SK-N-SH (cell line): ENCODE measurements around the gene MAML3. TPM values are rescaled to one million over a fixed set of nuclear protein-coding genes. Genes with fewer than 3 reads are reported as not detected.

Experiments
- CTCF ChIA-PET: fragments of 300-600, 350-600 bp; formaldehyde crosslinking; extraction: SDS; loops from one replicate; lab custom pipeline; 2021; lab: Yijun Ruan, JAX
- POLR2A ChIA-PET: fragments of 350-600 bp; sonication (Branson Sonifier 250); formaldehyde crosslinking; extraction: SDS; loops from one replicate; lab custom pipeline; 2020; ENCODE audit warnings: antibody characterized with exemption, inconsistent platforms; lab: Yijun Ruan, JAX
- DNase-seq: peaks from one replicate; pipeline ENCODE4 v3.0.0; 2012
- H2AFZ ChIP-seq: fragments of 200-600 bp; sonication (generic); 2 replicates; pipeline ENCODE4 v1.8.1; 2016; ENCODE audit warnings: antibody characterized with exemption, mild to moderate bottlenecking, low read depth
- H3F3A ChIP-seq: fragments of 200-600 bp; sonication (generic); replicated peaks from 2 replicates; pipeline ENCODE3; 2016; ENCODE audit warnings: antibody characterized with exemption, mild to moderate bottlenecking; ENCODE audit not compliant: insufficient read depth
- H3K27ac ChIP-seq, 2 experiments: fragments of 200-500 bp in 1 of 2; fragments of 200-600 bp in 1 of 2; sonication (Bioruptor generic) in 1 of 2; sonication (generic), shearing (Covaris generic) in 1 of 2; 2 replicates each; pipeline versions ENCODE4 v1.5.1 to v1.6.1; 2014 to 2016; ENCODE audit warnings: low read depth in 2 of 2, inconsistent platforms in 1 of 2, low read length in 1 of 2, mild to moderate bottlenecking in 1 of 2, mixed read lengths in 1 of 2
- H3K27me3 ChIP-seq: fragments of 200-600 bp; sonication (generic), shearing (Covaris generic); 2 replicates; pipeline ENCODE4 v1.6.1; 2016; ENCODE audit warnings: mixed run types; ENCODE audit not compliant: insufficient read depth
- H3K36me3 ChIP-seq, 2 experiments: fragments of 200-500 bp in 1 of 2; fragments of 200-600 bp in 1 of 2; sonication (Bioruptor generic) in 1 of 2; sonication (generic) in 1 of 2; replicated peaks in 1 of 2; 2 replicates each; pipeline versions ENCODE3 to v1.5.1; 2014 to 2016; ENCODE audit warnings: low read length in 1 of 2, mild to moderate bottlenecking in 1 of 2; ENCODE audit not compliant: insufficient read depth in 2 of 2, control insufficient read depth in 1 of 2
- H3K4me1 ChIP-seq, 2 experiments: fragments of 200-500 bp in 1 of 2; fragments of 200-600 bp in 1 of 2; sonication (Bioruptor generic) in 1 of 2; sonication (generic), shearing (Covaris generic) in 1 of 2; 2 replicates each; pipeline versions ENCODE4 v1.5.1 to v1.6.1; 2014 to 2016; ENCODE audit warnings: low read depth in 1 of 2, low read length in 1 of 2, mixed run types in 1 of 2; ENCODE audit not compliant: insufficient read depth in 2 of 2, control insufficient read depth in 1 of 2
- H3K4me2 ChIP-seq: fragments of 200-600 bp; sonication (generic), shearing (Covaris generic); 2 replicates; pipeline ENCODE4 v1.6.1; 2017; ENCODE audit warnings: mixed run types
- H3K4me3 ChIP-seq, 2 experiments: fragments of 200-500 bp in 1 of 2; fragments of 200-600 bp in 1 of 2; sonication (Bioruptor generic) in 1 of 2; sonication (generic), shearing (Covaris generic) in 1 of 2; 2 replicates each; pipeline versions ENCODE4 v1.5.1 to v1.8.1; 2014 to 2016; ENCODE audit warnings: low read depth in 2 of 2, inconsistent platforms in 1 of 2, low read length in 1 of 2, mild to moderate bottlenecking in 1 of 2, mixed read lengths in 1 of 2, moderate library complexity in 1 of 2
- H3K79me2 ChIP-seq: fragments of 200-600 bp; sonication (generic); 2 replicates; pipeline ENCODE4 v1.8.1; 2017; ENCODE audit warnings: mild to moderate bottlenecking; ENCODE audit not compliant: insufficient read depth
- H3K9ac ChIP-seq: fragments of 200-600 bp; sonication (generic); 2 replicates; pipeline ENCODE4 v1.6.1; 2017; ENCODE audit warnings: mixed run types
- H3K9me2 ChIP-seq: fragments of 200-600 bp; sonication (generic); 2 replicates; pipeline ENCODE4 v1.6.1; 2017; ENCODE audit warnings: mixed run types
- H3K9me3 ChIP-seq: fragments of 200-600 bp; sonication (generic); 2 replicates; pipeline ENCODE4 v1.6.1; 2017; ENCODE audit warnings: mixed run types, mild to moderate bottlenecking, moderate library complexity
- H4K20me1 ChIP-seq: fragments of 200-600 bp; sonication (generic); 2 replicates; pipeline ENCODE4 v1.6.1; 2017; ENCODE audit warnings: mild to moderate bottlenecking, mixed run types; ENCODE audit not compliant: insufficient read depth
- ELF1 ChIP-seq: IDR thresholded peaks from 2 replicates; pipeline ENCODE4 v1.4.0; 2012
- EP300 ChIP-seq, 2 experiments: IDR thresholded peaks; 2 replicates each; pipeline versions ENCODE4 v1.4.0 to v1.6.1; 2012; ENCODE audit warnings: borderline replicate concordance in 1 of 2, low read depth in 1 of 2, low read length in 1 of 2
- GATA2 ChIP-seq: sonication (generic); formaldehyde crosslinking; IDR thresholded peaks from 2 replicates; pipeline ENCODE4 v1.5.0; 2020; ENCODE audit warnings: mild to moderate bottlenecking, missing genetic modification reagents
- MEF2A ChIP-seq: IDR thresholded peaks from 2 replicates; pipeline ENCODE4 v1.4.0; 2012; ENCODE audit warnings: low read depth, borderline replicate concordance
- NRF1 ChIP-seq: IDR thresholded peaks from 2 replicates; pipeline ENCODE4 v1.6.1; 2012; ENCODE audit warnings: low read depth, mild to moderate bottlenecking, low read length
- PBX3 ChIP-seq: IDR thresholded peaks from 2 replicates; pipeline ENCODE4; 2012
- POLR2AphosphoS5 ChIP-seq: IDR thresholded peaks from 2 replicates; pipeline ENCODE4 v1.6.1; 2012; ENCODE audit warnings: low read depth, low read length
- REST ChIP-seq: IDR thresholded peaks from 2 replicates; pipeline ENCODE4 v1.6.1; 2012; ENCODE audit warnings: mild to moderate bottlenecking, low read depth, low read length, moderate library complexity
- RFX5 ChIP-seq: IDR thresholded peaks from 2 replicates; pipeline ENCODE4 v1.6.1; 2012; ENCODE audit warnings: mild to moderate bottlenecking, improper control_type of control experiment, low read length
- RXRA ChIP-seq: IDR thresholded peaks from 2 replicates; pipeline ENCODE4 v1.4.0; 2012; ENCODE audit warnings: low read depth, mild to moderate bottlenecking, borderline replicate concordance
- SIN3A ChIP-seq: IDR thresholded peaks from 2 replicates; pipeline ENCODE4 v1.6.1; 2012; ENCODE audit warnings: low read depth, mild to moderate bottlenecking, low read length, moderate library complexity, borderline replicate concordance
- SMC3 ChIP-seq: IDR thresholded peaks from 2 replicates; pipeline ENCODE4 v1.6.1; 2012; ENCODE audit warnings: low read depth, low read length, improper control_type of control experiment
- TAF1 ChIP-seq: IDR thresholded peaks from 2 replicates; pipeline ENCODE4 v1.6.1; 2012; ENCODE audit warnings: low read depth, mild to moderate bottlenecking, low read length, moderate library complexity, borderline replicate concordance
- YY1 ChIP-seq: IDR thresholded peaks from 2 replicates; pipeline ENCODE4 v1.4.0; 2012; ENCODE audit warnings: low read depth, mild to moderate bottlenecking
- ZBTB33 ChIP-seq: IDR thresholded peaks from 2 replicates; pipeline ENCODE4 v1.4.0; 2012; ENCODE audit warnings: low read depth, borderline replicate concordance
- WGBS: methylation state at CpG from one replicate; pipeline ENCODE4 v1.1.6; 2017; ENCODE audit warnings: low lambda C conversion rate; 5-methylcytosine and 5-hydroxymethylcytosine counted together
- polyA plus RNA-seq, 3 experiments: library from polyadenylated mRNA; depleted of rRNA; stranded (reverse); fragments of >200 nt; gene quantifications; 2 replicates each; pipeline ENCODE4 v1.2.3, GENCODE V29; 2012
- TF ChIP-seq, protein P1 (sequence below): fragments of 200-600 bp; sonication (generic); IDR thresholded peaks from 2 replicates; pipeline ENCODE4 v1.6.1; 2017; ENCODE audit warnings: antibody characterized with exemption, mild to moderate bottlenecking, moderate library complexity
- TF ChIP-seq, protein P2 (sequence below): fragments of 150-350 bp; IDR thresholded peaks from 2 replicates; pipeline ENCODE4 v1.6.1; 2016; ENCODE audit warnings: mild to moderate bottlenecking, low read depth, low read length

The MAML3 gene
- polyA plus RNA-seq, 1 of the 3 experiments (the other 2 are of a cell fraction): 5.3 TPM

DNA sequence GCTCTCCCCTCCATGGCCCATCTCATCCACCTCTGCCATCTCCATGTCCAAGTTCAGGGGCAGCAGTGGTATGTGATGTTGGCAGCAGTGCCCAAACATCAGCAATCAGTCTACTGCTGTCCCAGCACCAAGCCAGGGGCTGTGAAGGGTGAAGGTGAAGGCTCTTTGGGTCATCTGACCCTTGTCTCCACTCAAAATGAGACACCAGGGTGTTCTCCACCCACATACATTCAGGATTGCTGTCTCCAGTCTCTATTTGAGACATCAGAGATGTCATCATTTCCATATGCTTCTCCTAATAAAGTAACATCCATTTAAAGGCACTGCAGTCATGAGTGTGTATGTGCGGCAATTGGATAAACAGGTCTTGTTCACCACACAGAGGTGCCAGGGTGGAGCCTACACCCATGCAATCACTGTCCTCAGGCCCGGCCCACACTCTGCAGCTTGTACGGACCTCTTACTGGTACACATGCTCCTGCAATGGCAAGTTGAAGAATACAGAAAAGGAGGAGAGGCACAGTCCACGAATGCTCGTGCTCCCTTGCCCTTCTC is 22.2 kb downstream of the MAML3 start:
- H3K36me3 ChIP-seq: no peaks in the 10 kb centered on the region
- H3K9me2 ChIP-seq: no peaks in the 10 kb centered on the region
- peaks cover 12% of the 10 kb centered on the region; the same call in 1 of the 2 replicates for H3K79me2 ChIP-seq
- CTCF ChIA-PET: interaction anchor here (1.7 to 2.5 kb wide), 2 partner anchors 30 to 82 kb away, joined by 4 to 6 read pairs; no protein-coding TSS in a partner anchor
- H4K20me1 ChIP-seq: no peaks in the 10 kb centered on the region
- 95% methylated on average over 5 of the region's 5 CpGs for WGBS
- H3K4me3 ChIP-seq: no peak overlapping the region
- H3K27ac ChIP-seq: no peak overlapping the region
- TF ChIP-seq NRF1 (no peak), ZBTB33 (no peak), YY1 (no peak), ELF1 (no peak), TAF1 (no peak), POLR2AphosphoS5 (no peak), RFX5 (no peak), PBX3 (no peak), MEF2A (no peak), SMC3 (no peak), GATA2 (CRISPR knock-in tag) (no peak), RXRA (no peak), EP300 (IDR thresholded peaks at IDR 0.05; ENCODE audit: borderline replicate concordance in 1 of 2, low read depth in 1 of 2, low read length in 1 of 2) (no peak), SIN3A (no peak)
- no peak overlapping the region for H3K4me2 ChIP-seq
- no peak for DNase-seq
- H2AFZ ChIP-seq: no peak overlapping the region
- H3F3A ChIP-seq: peaks cover 9% of the 10 kb centered on the region
- no peaks in the 10 kb centered on the region for H3K27me3 ChIP-seq
- POLR2A ChIA-PET: no interaction called here
- H3K4me1 ChIP-seq: peaks cover 12 to 43% of the 10 kb centered on the region in 2 experiments
- no peak overlapping the region for H3K9ac ChIP-seq
- no peaks in the 10 kb centered on the region for H3K9me3 ChIP-seq

DNA sequence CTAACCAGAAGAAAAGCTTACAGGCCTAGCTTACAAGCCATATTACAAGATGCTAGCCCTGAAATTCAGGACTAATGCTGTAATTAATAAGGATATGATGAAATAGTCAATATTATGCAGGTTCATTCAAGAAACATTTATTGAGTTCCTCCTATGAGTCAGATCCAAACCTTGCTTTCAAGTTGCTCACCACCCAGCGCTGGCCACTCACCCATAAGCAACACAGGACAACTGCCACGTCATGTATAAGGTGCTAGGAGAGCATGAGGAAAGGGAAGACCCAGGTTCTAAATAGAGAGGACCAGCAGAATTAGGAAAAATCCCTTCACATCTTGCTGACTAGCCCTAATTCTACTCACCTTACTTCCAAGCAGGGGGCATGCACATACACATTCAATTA is 23.3 kb downstream of the MAML3 start:
- H3F3A ChIP-seq: peaks cover under 1% of the 10 kb centered on the region
- H3K9ac ChIP-seq: no peak overlapping the region
- H3K79me2 ChIP-seq: peaks cover 7% of the 10 kb centered on the region; the same call in 1 of the 2 replicates
- no peaks in the 10 kb centered on the region for H4K20me1 ChIP-seq
- H3K27me3 ChIP-seq: no peaks in the 10 kb centered on the region
- ChIA-PET POLR2A (no interaction called here), CTCF (interaction anchor here (1.7 kb wide), 1 partner anchor 29 kb away, joined by 4 read pairs; no protein-coding TSS in a partner anchor)
- H3K9me2 ChIP-seq: no peaks in the 10 kb centered on the region
- H3K4me3 ChIP-seq: no peak overlapping the region
- peaks cover 2 to 34% of the 10 kb centered on the region in 2 experiments for H3K4me1 ChIP-seq
- no peak overlapping the region; the same call in 1 of the 2 replicates for H3K4me2 ChIP-seq
- no peak overlapping the region for H2AFZ ChIP-seq
- no peak overlapping the region; a peak in 1 of 4 replicates for H3K27ac ChIP-seq
- H3K9me3 ChIP-seq: no peaks in the 10 kb centered on the region
- WGBS: 67% methylated on average over 2 of the region's 2 CpGs
- DNase-seq: no peak
- H3K36me3 ChIP-seq: no peaks in the 10 kb centered on the region
- no peak for TF ChIP-seq RFX5
- TF ChIP-seq, protein P1, sequence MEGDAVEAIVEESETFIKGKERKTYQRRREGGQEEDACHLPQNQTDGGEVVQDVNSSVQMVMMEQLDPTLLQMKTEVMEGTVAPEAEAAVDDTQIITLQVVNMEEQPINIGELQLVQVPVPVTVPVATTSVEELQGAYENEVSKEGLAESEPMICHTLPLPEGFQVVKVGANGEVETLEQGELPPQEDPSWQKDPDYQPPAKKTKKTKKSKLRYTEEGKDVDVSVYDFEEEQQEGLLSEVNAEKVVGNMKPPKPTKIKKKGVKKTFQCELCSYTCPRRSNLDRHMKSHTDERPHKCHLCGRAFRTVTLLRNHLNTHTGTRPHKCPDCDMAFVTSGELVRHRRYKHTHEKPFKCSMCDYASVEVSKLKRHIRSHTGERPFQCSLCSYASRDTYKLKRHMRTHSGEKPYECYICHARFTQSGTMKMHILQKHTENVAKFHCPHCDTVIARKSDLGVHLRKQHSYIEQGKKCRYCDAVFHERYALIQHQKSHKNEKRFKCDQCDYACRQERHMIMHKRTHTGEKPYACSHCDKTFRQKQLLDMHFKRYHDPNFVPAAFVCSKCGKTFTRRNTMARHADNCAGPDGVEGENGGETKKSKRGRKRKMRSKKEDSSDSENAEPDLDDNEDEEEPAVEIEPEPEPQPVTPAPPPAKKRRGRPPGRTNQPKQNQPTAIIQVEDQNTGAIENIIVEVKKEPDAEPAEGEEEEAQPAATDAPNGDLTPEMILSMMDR: no peak
- no peak for TF ChIP-seq YY1
- TF ChIP-seq, protein P2, sequence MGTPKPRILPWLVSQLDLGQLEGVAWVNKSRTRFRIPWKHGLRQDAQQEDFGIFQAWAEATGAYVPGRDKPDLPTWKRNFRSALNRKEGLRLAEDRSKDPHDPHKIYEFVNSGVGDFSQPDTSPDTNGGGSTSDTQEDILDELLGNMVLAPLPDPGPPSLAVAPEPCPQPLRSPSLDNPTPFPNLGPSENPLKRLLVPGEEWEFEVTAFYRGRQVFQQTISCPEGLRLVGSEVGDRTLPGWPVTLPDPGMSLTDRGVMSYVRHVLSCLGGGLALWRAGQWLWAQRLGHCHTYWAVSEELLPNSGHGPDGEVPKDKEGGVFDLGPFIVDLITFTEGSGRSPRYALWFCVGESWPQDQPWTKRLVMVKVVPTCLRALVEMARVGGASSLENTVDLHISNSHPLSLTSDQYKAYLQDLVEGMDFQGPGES: no peak
- TF ChIP-seq REST: no peak
- no peak for TF ChIP-seq GATA2 (CRISPR knock-in tag)
